Measurements from ENCODE around the gene SLC26A11.

GRCh38 chr17:80292521-80292971, 72.3 kb downstream of the SLC26A11 start:
- no peak for TF ChIP-seq POLR2A (IDR thresholded peaks at IDR 0.05; ENCODE audit: low read depth, low read length)
- TF ChIP-seq TAF1 (IDR thresholded peaks at IDR 0.05; ENCODE audit: borderline replicate concordance, low read depth, low read length) = no peak
- TF ChIP-seq POLR2AphosphoS5 (IDR thresholded peaks at IDR 0.05; ENCODE audit: low read depth, low read length) = no peak

Data from GM12892 (cell line).